Gastroesophageal sphincter (tissue), 4 donors: ENCODE results near the gene TMIGD1. TPM values are rescaled to one million over a fixed set of nuclear protein-coding genes. Genes with fewer than 3 reads are reported as not detected.

Source experiments
- ATAC-seq: fragments of 150-250 bp; one replicate; pipeline ENCODE4 v1.9.1; 2016; ENCODE audit warnings: mild to moderate bottlenecking, moderate library complexity
- H3K27ac ChIP-seq, 4 donors: fragments of 200-600 bp; sonication (generic) in 3 of 4; 1 replicate in 3 of 4; 2 replicates in 1 of 4; pipeline ENCODE4 v1.5.1; 2016 to 2019
- H3K27me3 ChIP-seq: fragments of 200-600 bp; sonication (generic); one replicate; pipeline ENCODE4 v1.5.1; 2019
- H3K36me3 ChIP-seq, 2 donors: fragments of 200-600 bp; sonication (generic); one replicate each; pipeline ENCODE4 v1.5.1; 2019; ENCODE audit warnings: control low read depth in 1 of 2
- H3K4me1 ChIP-seq, 3 donors: fragments of 200-600 bp; sonication (generic); 1 replicate in 2 of 3; 2 replicates in 1 of 3; pipeline ENCODE4 v1.5.1; 2016 to 2019; ENCODE audit warnings: control low read depth in 2 of 3
- H3K4me3 ChIP-seq, 2 donors: fragments of 200-600 bp; sonication (generic); one replicate each; pipeline ENCODE4 v1.5.1; 2019; ENCODE audit warnings: mild to moderate bottlenecking in 1 of 2, moderate library complexity in 1 of 2
- H3K9me3 ChIP-seq, 3 donors: fragments of 200-600 bp; sonication (generic); one replicate each; pipeline ENCODE4 v1.5.1; 2017 to 2019; ENCODE audit warnings: control low read depth in 2 of 3
- EP300 ChIP-seq: sonication (generic); formaldehyde crosslinking; IDR thresholded peaks from one replicate; pipeline ENCODE4 v1.6.1; 2017; ENCODE audit warnings: antibody characterized with exemption, mild to moderate bottlenecking
- POLR2A ChIP-seq, 2 donors: fragments of 450-650 bp; IDR thresholded peaks; one replicate each; pipeline ENCODE4 v1.6.1; 2017; ENCODE audit warnings: antibody characterized with exemption in 2 of 2, mild to moderate bottlenecking in 2 of 2, moderate library complexity in 1 of 2
- POLR2AphosphoS5 ChIP-seq: sonication (generic); formaldehyde crosslinking; IDR thresholded peaks from one replicate; pipeline ENCODE4 v1.6.1; 2017; ENCODE audit warnings: antibody characterized with exemption
- WGBS, 2 donors: methylation state at CpG; one replicate each; pipeline ENCODE4 v1.1.5; 2018; ENCODE audit warnings: low coverage in 1 of 2; 5-methylcytosine and 5-hydroxymethylcytosine counted together
- total RNA-seq, 4 donors: library from RNA; depleted of rRNA; stranded (reverse); fragments of >200 nt; gene quantifications; one replicate each; pipeline ENCODE4 v1.1.0, GENCODE V29; 2016
- TF ChIP-seq, protein P1 (sequence below), 4 experiments: fragments of 200-600 bp in 2 of 4; fragments of 450-650 bp in 2 of 4; sonication (generic) in 1 of 4; IDR thresholded peaks; one replicate each; pipeline ENCODE4 v1.5.1; 2017 to 2019; ENCODE audit warnings: antibody characterized with exemption in 4 of 4, mild to moderate bottlenecking in 2 of 4, moderate library complexity in 2 of 4

The TMIGD1 gene
- total RNA-seq, 4 donors from 2014 or later, result not detected

DNA sequence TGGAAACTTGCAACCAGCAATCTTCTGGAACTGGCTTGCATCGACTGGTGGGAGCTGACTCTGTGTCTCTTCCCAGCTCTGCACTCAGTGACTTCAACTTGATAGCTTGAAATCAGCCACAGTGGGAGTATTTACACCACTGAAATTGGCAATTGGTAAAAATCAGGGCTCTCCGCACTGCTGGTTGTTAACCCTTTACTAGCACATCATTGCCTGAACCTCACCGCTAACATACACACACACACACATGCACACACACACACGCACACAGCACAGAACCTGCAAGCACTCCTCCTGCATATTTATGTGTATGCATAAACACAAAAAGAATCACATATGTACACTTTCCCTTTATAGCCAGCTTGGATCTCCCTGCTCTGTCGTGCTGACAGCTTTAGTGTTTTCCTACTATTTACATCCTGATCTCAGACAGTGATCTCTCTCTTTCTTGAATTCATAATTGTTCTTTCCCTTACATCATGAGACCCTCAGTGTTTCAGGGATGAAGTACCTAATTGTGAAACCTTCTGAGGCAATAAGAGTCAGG is 7.9 kb upstream of the TMIGD1 start:
- TF ChIP-seq, protein P1, sequence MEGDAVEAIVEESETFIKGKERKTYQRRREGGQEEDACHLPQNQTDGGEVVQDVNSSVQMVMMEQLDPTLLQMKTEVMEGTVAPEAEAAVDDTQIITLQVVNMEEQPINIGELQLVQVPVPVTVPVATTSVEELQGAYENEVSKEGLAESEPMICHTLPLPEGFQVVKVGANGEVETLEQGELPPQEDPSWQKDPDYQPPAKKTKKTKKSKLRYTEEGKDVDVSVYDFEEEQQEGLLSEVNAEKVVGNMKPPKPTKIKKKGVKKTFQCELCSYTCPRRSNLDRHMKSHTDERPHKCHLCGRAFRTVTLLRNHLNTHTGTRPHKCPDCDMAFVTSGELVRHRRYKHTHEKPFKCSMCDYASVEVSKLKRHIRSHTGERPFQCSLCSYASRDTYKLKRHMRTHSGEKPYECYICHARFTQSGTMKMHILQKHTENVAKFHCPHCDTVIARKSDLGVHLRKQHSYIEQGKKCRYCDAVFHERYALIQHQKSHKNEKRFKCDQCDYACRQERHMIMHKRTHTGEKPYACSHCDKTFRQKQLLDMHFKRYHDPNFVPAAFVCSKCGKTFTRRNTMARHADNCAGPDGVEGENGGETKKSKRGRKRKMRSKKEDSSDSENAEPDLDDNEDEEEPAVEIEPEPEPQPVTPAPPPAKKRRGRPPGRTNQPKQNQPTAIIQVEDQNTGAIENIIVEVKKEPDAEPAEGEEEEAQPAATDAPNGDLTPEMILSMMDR (IDR thresholded peaks at IDR 0.05), result no peak
- TF ChIP-seq EP300 (no peak), POLR2AphosphoS5 (no peak), POLR2A (IDR thresholded peaks at IDR 0.05) (no peak)
- Histone ChIP-seq H3K27ac (peak overlapping the region in 3 of 4 donors; percentile 5 to 77 (median 35)), H3K4me1 (peaks cover 0 to 49% (median 5%) of the 10 kb centered on the region in 3 donors), H3K4me3 (no peak overlapping the region), H3K9me3 (no peaks in the 10 kb centered on the region), H3K36me3 (no peaks in the 10 kb centered on the region), H3K27me3 (no peaks in the 10 kb centered on the region)
- no peak for ATAC-seq
- 79 to 88% methylated on average over 5 of the region's 5 CpGs for WGBS, 2 donors

DNA sequence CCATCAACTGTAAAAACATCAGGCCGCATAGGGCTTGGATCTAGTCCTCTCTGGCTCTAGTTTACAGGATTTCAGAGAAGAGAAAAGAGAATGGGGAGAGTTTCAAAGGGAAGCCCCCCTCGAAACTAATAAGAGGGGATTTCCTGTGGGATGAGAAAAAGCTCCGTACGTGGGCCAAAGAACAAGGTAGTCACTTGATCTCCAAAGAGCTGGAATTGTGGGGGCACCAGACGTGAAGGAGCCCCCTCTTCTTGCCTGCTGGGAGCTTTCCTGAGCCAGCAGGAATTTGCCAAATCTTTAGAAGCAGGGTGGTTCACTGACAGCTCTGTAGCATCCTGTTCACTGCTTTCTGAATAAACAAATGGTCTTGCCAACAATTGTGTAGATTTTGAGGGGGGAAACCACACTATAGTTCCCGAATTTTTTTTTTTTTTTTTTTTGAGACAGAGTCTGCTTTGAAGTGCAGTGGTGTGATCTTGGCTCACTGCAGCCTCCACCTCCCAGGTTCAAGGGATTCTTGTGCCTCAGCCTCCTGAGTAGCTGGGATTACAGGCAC is 7.0 kb upstream of the TMIGD1 start:
- Histone ChIP-seq H3K4me3 (no peak overlapping the region), H3K27me3 (no peaks in the 10 kb centered on the region), H3K36me3 (no peaks in the 10 kb centered on the region), H3K4me1 (peaks cover 0 to 48% (median 5%) of the 10 kb centered on the region in 3 donors), H3K9me3 (no peaks in the 10 kb centered on the region), H3K27ac (peak overlapping the region; percentile 41 to 77 (median 66))
- ATAC-seq, result no peak
- TF ChIP-seq POLR2AphosphoS5 (no peak), EP300 (no peak)
- WGBS, 2 donors, result 11 to 40% methylated on average over 5 of the region's 6 CpGs

DNA sequence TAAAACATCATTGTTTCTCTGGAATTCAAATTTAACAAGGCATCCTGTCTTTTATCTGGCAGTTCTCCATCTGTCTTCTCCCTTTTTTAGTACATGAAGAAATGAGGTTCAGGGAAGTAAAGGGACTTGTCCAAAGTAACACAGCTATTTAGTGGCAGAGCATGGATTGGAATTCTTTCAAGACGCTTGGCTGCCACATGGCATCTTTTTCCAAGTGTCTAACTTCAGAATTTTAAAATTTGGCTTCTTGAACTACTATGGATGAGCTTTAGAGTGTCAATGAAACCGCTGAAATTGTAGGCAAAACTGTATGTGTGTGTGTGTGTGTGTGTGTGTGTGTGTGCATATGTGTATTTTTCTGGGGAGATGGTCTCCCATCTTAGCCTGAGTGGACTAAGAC is 5.2 kb upstream of the TMIGD1 start:
- H3K27me3 ChIP-seq, result no peaks in the 10 kb centered on the region
- 71 to 75% methylated on average over 2 of the region's 2 CpGs for WGBS, 2 donors
- no peak overlapping the region for H3K4me3 ChIP-seq
- H3K4me1 ChIP-seq, result peaks cover 0 to 30% (median 5%) of the 10 kb centered on the region in 3 donors
- no peak overlapping the region for H3K27ac ChIP-seq
- TF ChIP-seq POLR2A (IDR thresholded peaks at IDR 0.05) (no peak), POLR2AphosphoS5 (no peak), EP300 (no peak)
- TF ChIP-seq, protein P1 (IDR thresholded peaks at IDR 0.05), result no peak
- no peaks in the 10 kb centered on the region for H3K9me3 ChIP-seq
- no peaks in the 10 kb centered on the region for H3K36me3 ChIP-seq
- no peak for ATAC-seq

DNA sequence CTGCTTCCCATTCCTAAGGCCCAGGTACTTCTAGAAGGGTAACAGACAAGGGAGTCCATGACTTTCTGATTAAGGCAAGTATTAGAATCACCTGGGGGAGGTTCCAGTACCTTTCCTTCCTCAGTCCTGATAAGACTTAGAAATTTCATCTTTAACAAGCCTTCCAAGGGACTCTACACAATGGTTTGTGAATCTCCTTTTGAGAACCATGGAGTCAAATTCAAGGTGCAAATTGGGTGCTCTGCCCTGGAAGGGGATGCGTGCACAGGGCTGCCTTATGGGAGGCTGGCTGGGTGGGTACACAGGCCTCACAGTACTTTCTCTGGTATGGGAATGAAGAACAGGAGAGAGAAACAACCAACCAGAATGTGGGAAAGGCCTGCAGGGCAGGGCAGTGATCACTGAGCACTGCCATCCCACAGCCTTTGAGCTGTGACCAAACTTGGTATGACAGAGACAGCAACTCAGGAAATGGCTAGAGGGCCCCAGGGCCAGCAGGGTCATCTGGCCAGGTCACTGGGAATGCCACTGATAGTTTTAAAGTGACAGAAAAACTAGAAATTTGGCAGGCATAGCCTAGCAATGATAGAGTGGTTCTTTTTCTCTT is 3.6 kb upstream of the TMIGD1 start:
- Histone ChIP-seq H3K9me3 (no peaks in the 10 kb centered on the region), H3K27ac (no peak overlapping the region), H3K4me1 (peaks cover 0 to 23% (median 5%) of the 10 kb centered on the region in 3 donors), H3K27me3 (no peaks in the 10 kb centered on the region), H3K36me3 (no peaks in the 10 kb centered on the region), H3K4me3 (no peak overlapping the region)
- no peak for ATAC-seq
- TF ChIP-seq, protein P1 (IDR thresholded peaks at IDR 0.05), result no peak
- TF ChIP-seq POLR2AphosphoS5 (no peak), EP300 (no peak), POLR2A (IDR thresholded peaks at IDR 0.05) (no peak)
- 100% methylated on average over 1 of the region's 1 CpG; no CpG with 5 or more reads in 1 of the 2 donors for WGBS, 2 donors

DNA sequence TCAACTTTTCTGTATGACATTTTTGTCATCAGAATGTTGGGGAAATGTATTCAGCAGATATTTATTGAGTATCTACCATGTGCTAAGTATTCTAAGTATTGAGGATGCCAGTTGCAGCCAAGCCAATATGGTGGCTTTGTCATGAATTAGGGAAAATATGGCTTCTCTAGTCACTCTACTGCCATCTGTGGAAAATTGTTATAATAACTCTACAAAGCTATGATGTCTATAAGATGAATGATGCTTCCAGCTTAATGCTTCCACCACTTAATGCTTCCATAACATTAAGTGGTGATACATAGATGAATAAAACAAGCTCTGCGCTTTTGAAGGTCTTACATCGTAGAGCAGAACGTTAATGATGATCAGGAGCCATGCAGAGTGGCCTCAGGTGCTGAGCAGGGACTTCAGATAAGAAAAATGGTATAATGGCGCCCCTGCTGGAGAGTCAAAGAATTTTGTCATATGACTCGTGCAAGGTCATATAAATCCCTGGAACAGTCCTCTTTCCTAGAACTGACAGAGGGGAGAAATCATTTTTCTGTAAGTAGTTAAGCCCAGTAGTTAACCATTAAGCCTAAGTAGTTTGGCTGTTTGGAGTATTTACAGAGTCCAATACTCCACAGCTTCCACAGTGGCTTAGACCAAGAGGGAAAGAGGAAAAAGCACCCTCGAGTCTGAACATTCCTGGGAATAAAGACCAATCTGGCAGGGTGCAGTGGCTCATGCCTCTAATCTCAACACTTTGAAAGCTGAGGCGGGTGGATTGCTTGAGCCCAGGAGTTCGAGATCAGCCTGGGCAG is 2.7 kb upstream of the TMIGD1 start:
- WGBS, 2 donors, result 48 to 59% methylated on average over 8 of the region's 8 CpGs
- H3K36me3 ChIP-seq, result no peaks in the 10 kb centered on the region
- H3K4me1 ChIP-seq, result peaks cover 0 to 21% (median 5%) of the 10 kb centered on the region in 3 donors
- H3K27me3 ChIP-seq, result no peaks in the 10 kb centered on the region
- TF ChIP-seq, protein P1 (IDR thresholded peaks at IDR 0.05), result peak; percentile 31 to 47 (median 39)
- TF ChIP-seq POLR2AphosphoS5 (no peak), POLR2A (IDR thresholded peaks at IDR 0.05) (no peak), EP300 (no peak)
- H3K4me3 ChIP-seq, result no peak overlapping the region
- H3K27ac ChIP-seq, result no peak overlapping the region
- H3K9me3 ChIP-seq, result no peaks in the 10 kb centered on the region
- no peak for ATAC-seq
